ENCODE measurements around the gene CALU. TPM values are rescaled to one million over a fixed set of nuclear protein-coding genes. Genes with fewer than 3 reads are reported as not detected.

CALU gene
- total RNA-seq, 1 donor from 2014 or later: 199 TPM

DNA sequence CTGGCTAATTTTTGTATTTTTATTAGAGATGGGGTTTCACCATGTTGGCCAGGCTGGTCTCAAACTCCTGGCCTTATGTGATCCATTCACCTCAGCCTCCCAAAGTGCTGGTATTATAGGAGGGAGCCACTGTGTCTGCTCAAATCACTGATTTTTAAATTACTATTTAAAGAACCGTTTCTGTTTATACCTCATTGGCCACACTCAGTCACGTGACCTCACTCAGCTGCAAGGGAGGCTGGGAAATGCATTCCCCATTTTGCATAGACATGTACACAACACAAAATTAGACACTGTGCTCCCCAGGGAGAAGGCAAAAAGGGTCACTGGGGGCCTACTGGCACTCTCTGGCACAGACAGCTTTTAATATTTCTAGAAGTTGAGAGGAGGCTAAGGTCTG, 13.6 kb upstream of the CALU start:
- TF ChIP-seq CTCF (IDR thresholded peaks at IDR 0.05; ENCODE audit: unreplicated experiment): no peak
- no peak for DNase-seq (ENCODE audit: low spot score in 2 of 2, unreplicated experiment in 2 of 2)
- H3K27ac Mint-ChIP-seq: no peak overlapping the region
- peaks cover 7% of the 10 kb centered on the region for H3K4me1 Mint-ChIP-seq
- H3K9me3 Mint-ChIP-seq: no peaks in the 10 kb centered on the region
- no peaks in the 10 kb centered on the region for H3K36me3 Mint-ChIP-seq
- peaks cover 10% of the 10 kb centered on the region for H3K27me3 Mint-ChIP-seq (ENCODE audit: low read depth)
- H3K4me3 Mint-ChIP-seq: no peak overlapping the region

- Mint-ChIP-seq H3K27me3 (ENCODE audit: low read depth) (peaks cover 12% of the 10 kb centered on the region), H3K27ac (peak overlapping the region; percentile 27), H3K4me1 (peaks cover 7% of the 10 kb centered on the region), H3K4me3 (no peak overlapping the region), H3K9me3 (no peaks in the 10 kb centered on the region), H3K36me3 (no peaks in the 10 kb centered on the region)
- no peak for DNase-seq (ENCODE audit: low spot score in 2 of 2, unreplicated experiment in 2 of 2)
- TF ChIP-seq CTCF (IDR thresholded peaks at IDR 0.05; ENCODE audit: unreplicated experiment): no peak
Measured at GRCh38 chr7:128726059-128726736, 13.0 kb upstream of the CALU start.

GRCh38 chr7:128726737-128727072, 12.5 kb upstream of the CALU start:
- no peak for DNase-seq (ENCODE audit: low spot score in 2 of 2, unreplicated experiment in 2 of 2)
- H3K36me3 Mint-ChIP-seq: no peaks in the 10 kb centered on the region
- H3K4me1 Mint-ChIP-seq: peaks cover 7% of the 10 kb centered on the region
- no peak for TF ChIP-seq CTCF (IDR thresholded peaks at IDR 0.05; ENCODE audit: unreplicated experiment)
- peak overlapping the region; percentile 60 for H3K27ac Mint-ChIP-seq
- peaks cover 16% of the 10 kb centered on the region for H3K27me3 Mint-ChIP-seq (ENCODE audit: low read depth)
- H3K9me3 Mint-ChIP-seq: no peaks in the 10 kb centered on the region
- no peak overlapping the region for H3K4me3 Mint-ChIP-seq

GRCh38 chr7:128727239-128727638, 11.9 kb upstream of the CALU start:
- TF ChIP-seq CTCF (IDR thresholded peaks at IDR 0.05; ENCODE audit: unreplicated experiment): no peak
- Mint-ChIP-seq H3K36me3 (no peaks in the 10 kb centered on the region), H3K9me3 (no peaks in the 10 kb centered on the region), H3K27me3 (ENCODE audit: low read depth) (peaks cover 19% of the 10 kb centered on the region), H3K4me3 (no peak overlapping the region), H3K4me1 (peaks cover 7% of the 10 kb centered on the region), H3K27ac (no peak overlapping the region)
- no peak for DNase-seq (ENCODE audit: low spot score in 2 of 2, unreplicated experiment in 2 of 2)

GRCh38 chr7:128728598-128728997, 10.6 kb upstream of the CALU start:
- Mint-ChIP-seq H3K27me3 (ENCODE audit: low read depth) (peaks cover 19% of the 10 kb centered on the region), H3K27ac (no peak overlapping the region), H3K9me3 (no peaks in the 10 kb centered on the region), H3K4me3 (no peak overlapping the region), H3K36me3 (no peaks in the 10 kb centered on the region), H3K4me1 (peaks cover 7% of the 10 kb centered on the region)
- no peak for DNase-seq (ENCODE audit: low spot score in 2 of 2, unreplicated experiment in 2 of 2)
- no peak for TF ChIP-seq CTCF (IDR thresholded peaks at IDR 0.05; ENCODE audit: unreplicated experiment)

DNA sequence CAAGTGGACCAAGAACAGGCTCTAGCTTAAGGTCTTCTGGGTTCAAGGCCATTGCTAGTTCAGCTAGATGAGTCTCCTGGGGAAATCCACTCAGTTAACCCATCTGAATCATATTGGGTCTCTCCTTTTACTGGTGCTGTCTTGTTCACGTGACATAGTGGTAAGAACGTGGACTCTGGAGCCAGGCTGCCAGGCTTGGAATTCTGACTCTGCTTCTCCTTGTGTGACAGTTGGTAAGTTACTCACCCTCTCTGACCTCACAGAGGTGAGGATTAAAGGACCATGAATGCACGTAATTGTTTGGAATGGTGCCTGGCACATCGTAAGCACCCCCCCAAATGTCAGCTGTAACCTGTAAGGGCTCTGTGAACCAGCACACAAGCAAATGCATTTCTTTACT, 9.7 kb upstream of the CALU start:
- Mint-ChIP-seq H3K27me3 (ENCODE audit: low read depth) (peaks cover 19% of the 10 kb centered on the region), H3K27ac (no peak overlapping the region), H3K36me3 (no peaks in the 10 kb centered on the region), H3K4me1 (peaks cover 7% of the 10 kb centered on the region), H3K9me3 (no peaks in the 10 kb centered on the region), H3K4me3 (no peak overlapping the region)
- no peak for TF ChIP-seq CTCF (IDR thresholded peaks at IDR 0.05; ENCODE audit: unreplicated experiment)
- no peak for DNase-seq (ENCODE audit: low spot score in 2 of 2, unreplicated experiment in 2 of 2)
